Inferior parietal cortex (tissue), 1 donor: Measurements from ENCODE around the gene LMF2.
"Not testable (repeated sequence)": the region's sequence is repeated elsewhere in the genome, so short reads cannot be mapped to it uniquely, and the experiment has no call there.

Source experiments
- DNase-seq: peaks from one replicate; pipeline ENCODE4 v3.0.0-alpha.2; 2016; ENCODE audit errors: extremely low spot score

The LMF2 gene, protein sequence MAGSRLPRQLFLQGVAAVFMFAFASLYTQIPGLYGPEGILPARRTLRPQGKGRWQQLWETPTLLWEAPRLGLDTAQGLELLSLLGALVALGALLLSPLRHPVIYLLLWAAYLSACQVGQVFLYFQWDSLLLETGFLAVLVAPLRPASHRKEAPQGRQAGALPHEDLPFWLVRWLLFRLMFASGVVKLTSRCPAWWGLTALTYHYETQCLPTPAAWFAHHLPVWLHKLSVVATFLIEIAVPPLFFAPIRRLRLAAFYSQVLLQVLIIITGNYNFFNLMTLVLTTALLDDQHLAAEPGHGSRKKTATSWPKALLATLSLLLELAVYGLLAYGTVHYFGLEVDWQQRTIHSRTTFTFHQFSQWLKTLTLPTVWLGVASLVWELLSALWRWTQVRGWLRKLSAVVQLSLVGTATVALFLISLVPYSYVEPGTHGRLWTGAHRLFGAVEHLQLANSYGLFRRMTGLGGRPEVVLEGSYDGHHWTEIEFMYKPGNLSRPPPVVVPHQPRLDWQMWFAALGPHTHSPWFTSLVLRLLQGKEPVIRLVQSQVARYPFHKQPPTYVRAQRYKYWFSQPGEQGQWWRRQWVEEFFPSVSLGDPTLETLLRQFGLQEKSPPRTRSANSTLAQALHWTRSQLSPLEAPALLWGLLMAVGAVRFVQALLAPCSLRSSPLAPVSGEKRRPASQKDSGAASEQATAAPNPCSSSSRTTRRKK

DNA sequence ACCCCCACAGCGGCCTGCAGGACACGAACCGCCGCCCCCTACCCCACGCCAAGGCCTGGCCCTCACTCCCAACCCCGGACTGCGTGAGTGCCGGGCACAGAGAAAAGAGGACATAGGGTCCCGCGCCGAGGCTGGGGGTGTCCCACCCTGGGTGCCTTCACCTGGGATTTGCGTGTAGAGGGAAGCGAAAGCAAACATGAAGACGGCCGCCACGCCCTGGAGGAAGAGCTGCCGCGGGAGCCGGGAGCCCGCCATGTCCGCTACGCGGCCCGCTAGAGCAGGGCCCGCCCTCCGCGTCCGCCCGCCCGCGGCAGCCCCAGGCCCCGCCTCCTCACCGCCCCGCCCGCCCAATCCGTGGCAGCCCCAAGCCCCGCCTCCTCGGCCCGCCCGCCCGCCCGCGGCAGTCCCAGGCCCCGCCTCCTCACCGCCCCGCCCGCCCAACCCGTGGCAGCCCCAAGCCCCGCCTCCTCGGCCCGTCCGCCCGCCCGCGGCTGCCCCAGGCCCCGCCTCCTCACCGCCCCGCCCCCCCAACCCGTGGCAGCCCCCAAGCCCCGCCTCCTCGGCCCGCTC is at the start of gene LMF2:
Gene LMF2, minus strand, starts transcription at position 282 of the 570 bp plus-strand sequence. Its CDS starts 27 bp downstream, at position 255.
- peak; percentile 68 for DNase-seq

- DNase-seq = no peak
These were observed 49.2 kb upstream of the LMF2 start for GRCh38 chr22:50556703-50557102.

GRCh38 chr22:50553310-50553709 is 45.8 kb upstream of the LMF2 start:
- no peak for DNase-seq

GRCh38 chr22:50551160-50551752 is 43.8 kb upstream of the LMF2 start:
- no peak for DNase-seq

DNA sequence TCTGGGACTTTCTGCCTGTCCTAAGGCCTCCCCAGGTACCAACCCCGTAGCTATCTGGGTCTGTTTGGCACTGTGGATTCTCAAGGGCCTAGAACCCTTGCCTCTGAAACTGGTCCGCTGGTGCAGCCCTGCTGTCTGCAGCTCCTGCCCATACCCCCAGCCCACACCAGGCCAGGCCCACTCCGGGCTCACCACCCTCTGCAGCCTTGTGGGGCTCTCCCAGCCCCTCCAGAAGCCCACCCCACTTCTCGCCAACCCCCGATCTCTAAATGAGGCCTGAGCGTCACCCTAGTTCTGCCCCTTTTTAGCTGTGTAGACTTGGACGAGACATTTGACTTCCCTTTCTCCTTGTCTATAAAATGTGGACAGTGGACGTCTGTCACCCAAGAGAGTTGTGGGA is 42.9 kb upstream of the LMF2 start:
- no peak for DNase-seq

- no peak for DNase-seq
These were observed 41.7 kb upstream of the LMF2 start for GRCh38 chr22:50548921-50549790.

DNA sequence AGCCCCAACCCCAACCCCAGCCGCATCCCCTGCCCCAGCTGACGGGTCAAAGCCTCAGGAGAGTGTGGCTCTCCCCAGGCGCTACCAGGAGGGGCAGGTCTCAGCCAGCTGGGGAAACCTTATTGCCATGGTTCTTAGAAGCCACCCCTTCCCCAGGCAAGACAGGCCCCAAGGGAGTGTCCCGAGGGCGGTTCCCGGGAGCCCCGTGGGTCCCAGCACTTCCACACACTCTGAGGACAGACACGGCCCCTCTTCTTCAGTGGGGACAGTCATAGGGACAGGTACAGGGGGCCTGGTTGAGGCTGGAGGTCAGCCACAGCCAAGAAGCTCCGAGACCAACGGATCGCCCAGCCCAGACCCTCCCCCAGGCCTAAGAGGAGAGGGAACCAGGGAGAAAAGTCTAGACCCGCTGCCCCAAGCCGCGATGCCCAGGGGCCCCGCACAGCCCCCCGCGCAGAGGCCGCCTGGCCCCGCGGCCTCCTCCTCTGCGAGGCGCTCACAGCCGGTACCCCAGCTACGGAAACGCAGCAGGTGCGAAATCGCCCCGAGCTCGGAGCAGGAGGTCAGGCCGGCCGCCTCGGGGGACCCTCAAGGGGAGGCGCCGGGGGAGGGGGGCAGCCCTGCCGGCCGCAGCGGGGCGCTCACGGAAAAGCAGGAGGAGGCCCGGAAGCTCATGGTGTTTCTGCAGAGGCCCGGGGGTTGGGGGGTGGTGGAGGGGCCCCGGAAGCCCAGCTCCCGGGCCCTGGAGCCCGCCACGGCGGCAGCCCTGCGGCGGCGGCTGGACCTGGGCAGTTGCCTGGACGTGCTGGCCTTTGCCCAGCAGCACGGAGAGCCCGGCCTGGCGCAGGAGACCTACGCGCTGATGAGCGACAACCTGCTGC is 40.8 kb upstream of the LMF2 start:
- no peak for DNase-seq

DNA sequence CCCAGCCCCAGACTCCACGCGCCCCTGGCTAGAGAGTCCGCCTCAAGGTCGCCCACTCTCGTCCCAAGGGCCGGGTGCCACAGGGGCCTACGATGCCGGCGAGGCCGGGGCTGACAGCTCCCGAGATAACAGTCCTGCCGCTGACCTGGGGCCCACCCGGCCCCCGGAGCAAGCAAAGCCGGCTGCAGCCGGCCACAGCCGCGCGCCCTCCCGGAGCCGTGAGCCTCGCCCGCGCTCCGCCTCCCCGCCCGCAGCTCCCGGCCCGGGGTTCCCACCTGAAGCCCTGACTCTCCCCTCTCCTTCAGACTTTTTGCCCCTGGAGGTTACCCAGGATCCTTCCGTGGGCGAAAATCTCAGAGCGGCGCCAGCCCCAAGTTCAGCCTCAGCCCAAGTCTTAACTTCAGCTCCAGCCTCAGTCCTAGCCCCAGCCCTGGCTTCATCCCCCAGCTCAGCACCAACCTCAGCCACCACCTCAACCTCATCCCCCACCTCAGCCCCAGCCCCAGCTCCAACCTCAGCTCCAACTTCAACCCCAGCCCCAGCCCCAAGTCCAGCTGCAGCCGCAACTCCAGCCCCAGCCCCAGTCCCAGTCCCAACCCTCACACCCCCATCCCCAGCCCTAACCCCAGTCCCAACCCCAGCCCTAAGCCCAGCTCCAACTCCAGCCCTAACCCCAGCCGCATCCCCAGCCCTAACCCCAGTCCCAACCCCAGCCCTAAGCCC is 39.9 kb upstream of the LMF2 start:
- no peak for DNase-seq

GRCh38 chr22:50546326-50547262 is 39.1 kb upstream of the LMF2 start:
- no peak for DNase-seq

DNA sequence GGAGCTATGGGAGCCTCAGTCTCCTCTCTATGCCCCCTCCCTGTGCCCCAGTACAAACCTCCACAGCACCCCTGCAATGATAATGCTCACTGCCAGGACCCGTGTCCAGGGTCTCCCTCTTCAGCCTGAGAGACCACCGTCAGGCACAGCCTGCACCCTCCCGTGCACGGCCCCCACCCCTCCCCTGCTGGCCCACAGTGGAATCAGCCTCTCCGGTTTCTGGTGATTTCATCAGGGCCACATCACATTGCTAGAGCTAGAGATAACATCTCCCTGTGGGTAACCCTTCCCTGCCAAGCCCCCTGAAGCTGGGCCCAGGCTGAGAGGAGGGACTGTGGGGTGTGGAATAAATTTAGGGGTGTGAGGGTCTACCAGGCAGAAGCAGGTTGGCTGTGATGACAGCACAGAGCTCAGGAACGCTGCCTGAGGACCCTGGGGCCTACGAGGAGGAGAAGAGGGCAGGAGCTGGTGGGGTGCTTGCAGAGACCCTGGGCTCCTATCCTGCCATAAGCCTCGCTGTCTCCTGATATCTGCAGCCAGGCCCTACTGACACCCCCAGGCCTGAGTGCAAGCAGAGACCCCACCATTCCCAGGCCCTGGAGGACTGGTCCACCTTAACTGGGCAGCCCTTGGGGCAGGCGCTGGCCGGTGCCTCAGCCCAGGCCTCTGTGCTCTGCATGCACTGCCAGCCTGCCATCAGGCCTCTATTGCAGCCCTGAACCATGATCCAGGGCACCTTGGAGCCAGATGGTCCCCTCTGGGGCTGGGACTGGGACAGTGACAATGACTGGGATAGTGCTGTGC is 38.2 kb upstream of the LMF2 start, which contains the start of gene KLHDC7B:
Gene KLHDC7B, plus strand, starts transcription at position 378 of the 804 bp plus-strand sequence. Its CDS starts 345 bp downstream, at position 723.
- DNase-seq = no peak

DNA sequence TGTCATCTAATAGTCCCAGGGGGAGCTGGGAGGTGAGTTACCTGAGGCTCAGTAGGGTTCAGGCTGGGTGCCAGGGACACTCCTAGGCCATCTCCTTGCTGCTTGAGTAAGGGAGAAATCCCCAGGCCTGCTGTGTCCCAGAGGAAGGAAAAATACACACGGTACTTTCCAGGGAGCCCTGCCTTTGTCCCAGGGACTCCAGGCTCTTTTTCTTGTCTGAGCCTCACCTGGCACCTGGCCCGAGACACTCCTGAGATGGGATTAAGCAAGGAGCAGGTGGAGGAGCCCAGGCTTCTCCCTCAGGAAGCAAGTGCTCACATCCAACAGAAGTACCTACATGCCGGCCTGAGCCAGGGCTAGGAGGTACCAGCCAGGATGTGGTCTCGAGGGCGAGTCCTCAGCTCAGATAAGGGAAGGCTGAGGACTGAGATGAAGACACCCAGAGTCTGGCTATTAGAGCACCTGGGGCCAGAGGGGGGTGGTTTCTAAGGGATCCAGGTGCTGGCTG is 37.3 kb upstream of the LMF2 start:
- DNase-seq = no peak

DNA sequence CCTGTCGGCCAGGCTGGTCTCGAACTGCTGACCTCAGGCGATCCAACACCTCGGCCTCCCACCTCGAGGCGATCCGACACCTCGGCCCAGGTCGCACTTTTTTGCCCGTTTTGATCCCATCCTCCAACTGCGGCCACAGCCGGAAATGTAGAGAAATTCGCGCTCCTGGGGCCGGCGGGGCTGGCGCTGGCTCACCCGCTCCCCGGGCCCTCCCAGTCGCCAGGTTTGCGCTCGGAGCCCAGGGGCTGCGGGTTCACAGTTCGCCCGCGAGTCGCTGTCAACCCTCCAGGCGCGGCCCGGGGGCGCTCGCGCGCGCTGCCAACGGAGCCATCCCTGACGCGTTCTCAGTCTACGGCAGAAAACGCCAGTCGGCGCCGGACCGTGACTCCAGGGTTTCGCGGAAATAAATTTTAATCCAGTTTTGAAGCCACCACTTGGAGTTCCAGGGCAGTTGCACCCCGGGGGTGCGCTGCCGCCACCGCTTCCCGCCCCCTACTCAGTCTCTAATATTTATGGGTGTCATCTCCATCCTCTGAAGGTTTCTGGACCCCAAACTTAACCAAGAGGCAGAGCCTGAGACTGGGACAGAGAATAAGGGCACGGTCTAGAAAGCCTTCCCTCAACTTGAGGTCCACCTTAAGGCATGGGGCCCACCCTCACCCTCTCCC is 36.7 kb upstream of the LMF2 start:
- DNase-seq = peak; percentile 35

- DNase-seq = no peak
These were observed 35.0 kb upstream of the LMF2 start for GRCh38 chr22:50542416-50542927.

- not testable (repeated sequence) for DNase-seq
These were observed 34.1 kb upstream of the LMF2 start for GRCh38 chr22:50541667-50542026.

GRCh38 chr22:50540381-50540780 is 32.9 kb upstream of the LMF2 start:
- DNase-seq = no peak

- DNase-seq = no peak
These were observed 30.3 kb upstream of the LMF2 start for GRCh38 chr22:50537765-50538164.

GRCh38 chr22:50536226-50536625 is 28.7 kb upstream of the LMF2 start:
- DNase-seq = no peak
